ENCODE results near the gene ACTRT2. TPM values are rescaled to one million over a fixed set of nuclear protein-coding genes. Genes with fewer than 3 reads are reported as not detected.

The ACTRT2 gene
- total RNA-seq, 1 donor from 2014 or later: not detected

DNA sequence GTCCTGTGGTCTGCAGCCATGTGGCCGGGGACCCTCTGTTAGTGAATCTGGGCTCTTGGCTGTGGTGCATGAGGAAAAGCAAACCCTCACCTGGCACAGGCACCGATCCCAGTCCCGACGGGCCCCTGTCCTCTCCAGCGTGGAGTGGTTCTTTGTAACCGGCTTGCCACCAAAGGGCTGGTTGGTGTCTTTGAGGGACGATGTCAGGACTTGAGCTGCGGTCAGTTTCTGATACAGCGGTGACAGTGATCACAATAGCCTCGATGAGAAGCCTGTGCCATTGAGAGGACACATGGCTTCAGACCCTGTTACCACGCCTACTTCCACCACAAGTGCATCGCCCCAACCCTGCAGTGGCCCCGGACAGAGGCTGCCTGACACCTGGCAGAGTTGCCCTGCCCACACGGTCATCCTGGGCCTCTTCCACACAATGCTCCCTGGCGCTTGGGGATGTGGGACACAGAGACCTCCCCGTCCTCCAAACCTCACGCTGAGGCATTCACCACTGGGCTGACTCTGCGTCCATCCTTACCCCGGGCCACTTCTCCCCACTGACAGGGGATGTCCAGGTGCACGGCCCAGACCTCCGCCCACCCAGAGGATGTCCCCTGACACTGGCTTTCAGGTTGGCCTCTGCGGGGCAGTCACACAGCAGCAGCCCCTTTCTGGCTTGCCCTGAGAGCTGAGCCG is 18.8 kb upstream of the ACTRT2 start:
- DNase-seq (ENCODE audit: low read depth in 2 of 2): no peak

DNA sequence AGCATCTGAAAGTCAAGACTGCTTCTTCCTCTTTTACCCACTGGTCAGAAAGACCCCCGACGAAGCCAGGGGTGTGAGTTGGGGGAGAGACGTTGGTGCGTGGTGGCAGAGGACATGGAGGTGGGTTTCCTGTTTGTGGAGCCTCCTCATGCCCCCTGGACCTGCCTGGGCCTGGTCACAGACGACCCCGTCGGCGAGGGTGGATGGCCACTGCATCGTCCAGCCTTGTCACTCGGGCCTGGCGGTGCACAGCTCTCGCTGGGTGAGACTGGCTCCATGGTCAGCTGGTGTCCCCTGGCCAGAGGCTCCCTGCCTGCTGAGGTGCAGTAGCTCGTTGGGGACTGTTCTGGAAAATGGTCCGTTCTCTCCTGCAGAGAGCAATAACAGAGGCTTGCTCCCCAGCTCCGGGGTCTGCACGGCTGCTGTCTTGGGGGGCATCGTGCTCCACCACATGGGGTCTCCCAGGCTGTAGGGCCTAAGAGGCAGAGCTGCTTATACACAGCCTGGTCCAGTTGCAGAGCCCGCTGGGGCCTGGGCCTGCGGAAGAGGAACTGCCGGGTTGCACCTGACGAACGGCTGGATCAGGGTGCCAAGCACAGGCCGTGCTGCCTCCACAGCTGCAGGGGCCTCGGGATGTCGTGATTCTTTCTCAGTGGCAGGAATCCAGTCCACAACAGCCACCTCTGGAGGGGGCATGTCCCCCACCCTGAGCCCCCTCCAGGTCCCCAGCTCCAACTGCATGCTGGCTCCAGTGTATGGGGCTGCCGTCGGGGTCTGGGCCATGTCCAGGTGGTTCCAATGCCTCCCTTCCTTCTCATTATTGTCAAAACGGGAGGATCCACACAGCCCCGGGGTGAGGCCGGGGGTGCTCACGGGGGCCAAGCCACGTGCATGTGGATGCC is 18.0 kb upstream of the ACTRT2 start:
- no peak for DNase-seq (ENCODE audit: low read depth in 2 of 2)

DNA sequence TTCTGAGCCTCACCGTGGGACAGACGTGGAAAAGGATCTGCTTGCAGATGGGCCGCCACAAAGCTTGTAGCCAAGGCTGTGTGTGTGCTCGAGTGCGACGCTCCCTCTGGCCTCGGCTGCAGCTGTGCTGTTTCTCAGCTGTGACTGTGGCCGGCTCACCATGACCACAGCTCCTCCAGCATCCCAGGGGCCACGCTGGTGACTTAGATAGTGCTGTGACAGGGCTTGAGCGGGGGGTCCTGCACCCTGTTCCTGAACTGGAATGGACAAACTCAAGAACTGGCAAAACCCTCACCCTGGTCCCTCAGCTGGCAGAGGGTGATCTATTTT is 17.4 kb upstream of the ACTRT2 start:
- DNase-seq (ENCODE audit: low read depth in 2 of 2): no peak

DNA sequence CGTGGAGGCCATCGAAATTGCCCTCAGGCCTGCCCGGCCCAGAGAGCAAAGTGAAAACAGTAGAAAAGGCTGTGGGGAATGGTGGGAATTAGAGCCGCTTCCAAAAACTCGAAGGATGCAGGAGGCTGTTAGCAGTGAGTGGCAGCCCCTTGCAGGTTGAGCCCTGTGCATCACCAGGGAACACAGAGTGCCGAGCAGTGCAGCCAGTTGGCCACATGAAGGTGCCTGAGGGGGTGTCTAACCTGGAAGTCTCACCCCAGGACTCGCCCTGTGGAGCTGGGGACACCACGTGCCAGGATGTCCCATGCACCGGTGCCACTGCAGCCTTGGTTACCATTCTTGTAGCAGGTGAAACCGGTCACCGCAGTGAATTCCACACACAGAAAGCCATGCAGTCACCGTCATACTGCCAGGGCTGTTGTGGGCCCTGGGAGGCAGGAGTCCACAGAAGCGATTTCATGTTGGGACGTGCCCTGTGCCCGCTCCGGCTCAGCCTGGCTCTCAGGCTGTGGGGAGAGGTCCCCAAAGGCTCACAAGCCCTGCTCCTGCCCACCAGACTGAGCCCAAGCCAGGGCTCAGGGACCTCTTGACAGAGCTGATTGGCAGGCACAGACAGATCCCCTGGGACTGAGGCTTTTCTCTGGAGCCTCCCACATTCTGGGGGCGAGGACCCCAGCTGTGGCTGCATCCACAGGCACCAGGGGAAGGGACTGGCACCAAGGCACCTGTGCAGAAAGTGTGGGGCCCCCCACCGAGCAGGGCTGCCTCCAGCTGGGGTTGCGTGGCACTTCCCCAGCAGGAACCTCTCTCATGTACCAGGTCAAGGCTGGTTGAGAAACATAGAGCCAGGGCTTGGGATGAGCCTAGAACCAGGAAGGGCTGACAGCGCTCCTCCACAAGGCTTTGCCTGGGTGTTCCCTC is 16.7 kb upstream of the ACTRT2 start:
- DNase-seq (ENCODE audit: low read depth in 2 of 2): no peak

DNA sequence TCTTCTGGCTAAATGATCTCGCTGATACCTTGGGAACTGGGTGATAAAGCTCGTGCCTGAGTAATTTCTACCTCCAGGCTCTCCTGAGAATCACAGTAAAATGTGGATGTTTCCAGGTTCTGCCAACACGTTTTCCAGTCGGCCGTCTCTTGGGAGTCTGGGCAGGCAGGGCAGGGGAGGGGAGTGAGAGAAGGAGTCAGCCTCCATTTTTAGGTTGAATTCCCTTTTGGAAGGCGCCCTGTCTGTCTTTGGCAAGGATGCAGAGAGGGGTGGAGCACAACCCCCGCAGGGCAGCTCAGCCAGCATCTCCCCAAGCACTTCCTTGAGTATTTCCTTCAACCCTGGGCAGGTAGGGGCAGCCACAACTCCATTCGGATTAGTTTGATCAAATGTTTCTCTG is 15.5 kb upstream of the ACTRT2 start:
- no peak for DNase-seq (ENCODE audit: low read depth in 2 of 2)

DNA sequence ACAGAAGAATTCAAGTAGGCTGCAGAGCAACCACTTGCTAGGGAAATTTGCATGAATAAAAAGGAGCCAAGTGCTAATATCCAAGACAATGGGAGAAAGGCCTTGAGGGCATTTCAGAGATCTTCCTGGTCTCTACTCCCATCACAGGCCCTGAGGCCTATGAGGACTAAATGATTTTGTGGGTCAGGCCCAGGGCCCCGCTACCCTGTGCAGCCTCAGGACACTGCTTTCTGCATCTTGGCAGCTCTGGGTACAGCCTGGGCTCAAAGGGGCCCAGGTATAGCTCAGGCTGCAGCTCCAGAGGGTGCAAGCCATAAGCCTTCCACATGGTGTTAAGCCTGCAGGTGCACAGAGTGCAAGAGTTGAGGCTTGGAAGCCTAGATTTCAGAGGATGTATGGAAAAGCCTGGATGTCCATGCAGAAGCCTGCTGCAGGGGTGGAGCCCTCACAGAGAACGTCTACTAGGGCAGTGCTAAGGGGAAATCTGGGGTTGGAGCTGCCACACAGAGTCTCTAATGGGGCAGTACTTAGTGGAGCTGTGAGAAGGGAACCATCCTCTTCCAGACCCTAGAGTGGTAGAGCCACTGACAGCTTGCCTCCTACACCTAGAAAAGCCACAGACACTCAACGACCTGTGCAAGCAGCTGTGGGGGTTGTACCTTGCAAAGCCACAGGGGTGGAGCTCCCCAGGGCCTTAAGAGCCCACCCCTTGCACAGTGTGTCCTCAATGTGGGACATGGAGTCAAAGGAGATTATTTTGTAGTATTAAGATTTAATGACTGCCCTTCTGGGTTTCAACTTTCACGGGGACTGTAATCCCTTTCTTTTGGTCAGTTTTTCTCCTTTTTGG is 13.7 kb upstream of the ACTRT2 start:
- DNase-seq (ENCODE audit: low read depth in 2 of 2): no peak

DNA sequence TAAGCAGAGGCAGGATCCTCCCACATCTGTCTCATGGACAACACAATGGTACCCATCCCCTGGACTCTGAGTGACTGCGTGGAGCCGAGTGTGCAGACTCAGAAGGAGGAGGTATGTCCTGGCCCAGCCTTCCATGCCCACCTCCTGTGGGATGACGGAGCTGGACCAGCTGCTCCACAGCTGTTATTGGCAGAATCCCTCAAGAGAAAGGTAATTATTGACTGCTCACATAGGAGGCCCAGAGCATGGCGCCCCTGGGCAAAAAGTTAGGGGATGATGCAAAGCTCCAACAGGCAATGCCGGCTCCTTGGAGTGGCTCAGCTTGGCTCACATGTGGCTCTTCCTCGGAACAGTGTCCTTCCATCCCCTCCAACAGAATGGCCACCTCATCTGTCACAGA is 12.2 kb upstream of the ACTRT2 start:
- no peak for DNase-seq (ENCODE audit: low read depth in 2 of 2)

DNA sequence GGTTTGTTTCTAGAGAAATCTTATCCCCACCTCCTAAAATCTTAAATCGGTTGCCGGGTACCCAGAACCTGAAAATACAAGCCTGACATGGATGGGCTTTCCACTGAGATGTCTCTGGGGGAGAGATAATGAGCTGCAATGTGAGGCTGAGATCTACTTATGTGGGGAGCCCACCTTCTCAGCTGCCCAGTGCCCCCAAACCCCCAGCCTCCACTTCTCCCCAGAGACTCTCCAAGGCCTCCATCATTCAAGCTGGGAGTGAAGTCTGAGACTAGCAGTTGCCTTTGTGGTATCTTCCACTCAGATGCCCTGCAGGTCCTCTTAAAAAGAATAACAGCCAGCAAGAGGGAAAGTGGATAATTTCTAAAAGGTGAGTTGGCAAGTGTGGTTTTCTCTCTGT is 11.7 kb upstream of the ACTRT2 start:
- DNase-seq (ENCODE audit: low read depth in 2 of 2): no peak

DNA sequence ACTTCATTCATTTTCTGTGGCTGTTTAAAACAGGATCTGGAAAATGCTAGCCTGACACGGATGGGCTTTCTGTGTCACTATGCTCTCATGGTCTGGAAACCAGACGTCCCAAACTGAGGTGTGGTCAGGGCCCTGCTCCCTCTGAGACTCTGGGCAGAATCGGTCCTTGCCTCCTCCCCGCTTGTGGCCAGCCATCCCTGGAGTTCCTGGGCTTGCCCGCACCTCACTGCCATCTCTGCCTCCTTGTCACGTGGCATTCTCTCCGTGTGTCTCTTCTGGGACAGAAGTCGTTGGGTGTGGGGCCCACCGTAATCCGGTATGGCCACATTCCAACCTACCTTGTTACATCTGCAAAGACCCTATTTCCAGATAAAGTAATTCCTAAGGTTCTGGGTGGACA is 10.1 kb upstream of the ACTRT2 start:
- DNase-seq (ENCODE audit: low read depth in 2 of 2): no peak

DNA sequence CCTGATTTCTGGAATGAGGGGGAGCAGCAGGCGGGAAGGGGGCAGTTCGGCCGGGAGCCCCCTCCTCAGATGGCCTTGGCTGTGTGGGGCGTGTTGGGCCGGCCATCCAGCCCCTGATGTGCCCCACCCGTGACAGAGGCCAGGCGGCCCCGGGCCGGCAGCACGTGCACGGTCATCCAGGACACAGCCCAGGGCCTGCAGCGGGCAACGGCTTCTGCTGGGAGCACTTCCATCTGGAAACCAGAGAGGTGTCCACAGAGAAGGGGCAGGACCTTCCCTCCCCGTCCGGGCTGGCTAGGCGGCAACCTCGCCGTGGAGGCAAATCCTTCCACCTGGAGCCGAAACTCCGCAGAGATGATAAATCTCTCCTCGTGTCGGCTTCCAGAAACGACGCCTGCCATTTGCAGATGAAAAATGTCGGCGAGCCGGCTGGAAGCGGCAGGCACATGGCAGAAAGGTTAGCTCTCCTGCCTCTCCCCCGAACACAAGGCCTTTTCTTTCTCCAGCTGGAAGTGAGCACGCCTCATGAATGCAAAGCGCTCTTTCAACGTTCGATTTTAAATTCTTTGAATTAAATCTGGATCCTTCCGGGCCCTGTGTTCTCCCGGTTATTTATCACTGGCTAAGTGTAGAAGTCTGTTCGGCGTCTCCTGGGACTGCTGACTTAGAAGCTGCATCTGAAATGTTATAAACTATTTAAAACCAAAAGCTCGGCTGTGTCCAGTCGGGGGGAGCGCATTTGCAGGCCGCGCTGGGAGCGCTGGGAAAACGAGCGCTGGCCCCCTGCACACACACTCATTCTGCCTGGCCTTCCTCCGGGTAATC is 9.4 kb upstream of the ACTRT2 start:
- DNase-seq (ENCODE audit: low read depth in 2 of 2): no peak

DNA sequence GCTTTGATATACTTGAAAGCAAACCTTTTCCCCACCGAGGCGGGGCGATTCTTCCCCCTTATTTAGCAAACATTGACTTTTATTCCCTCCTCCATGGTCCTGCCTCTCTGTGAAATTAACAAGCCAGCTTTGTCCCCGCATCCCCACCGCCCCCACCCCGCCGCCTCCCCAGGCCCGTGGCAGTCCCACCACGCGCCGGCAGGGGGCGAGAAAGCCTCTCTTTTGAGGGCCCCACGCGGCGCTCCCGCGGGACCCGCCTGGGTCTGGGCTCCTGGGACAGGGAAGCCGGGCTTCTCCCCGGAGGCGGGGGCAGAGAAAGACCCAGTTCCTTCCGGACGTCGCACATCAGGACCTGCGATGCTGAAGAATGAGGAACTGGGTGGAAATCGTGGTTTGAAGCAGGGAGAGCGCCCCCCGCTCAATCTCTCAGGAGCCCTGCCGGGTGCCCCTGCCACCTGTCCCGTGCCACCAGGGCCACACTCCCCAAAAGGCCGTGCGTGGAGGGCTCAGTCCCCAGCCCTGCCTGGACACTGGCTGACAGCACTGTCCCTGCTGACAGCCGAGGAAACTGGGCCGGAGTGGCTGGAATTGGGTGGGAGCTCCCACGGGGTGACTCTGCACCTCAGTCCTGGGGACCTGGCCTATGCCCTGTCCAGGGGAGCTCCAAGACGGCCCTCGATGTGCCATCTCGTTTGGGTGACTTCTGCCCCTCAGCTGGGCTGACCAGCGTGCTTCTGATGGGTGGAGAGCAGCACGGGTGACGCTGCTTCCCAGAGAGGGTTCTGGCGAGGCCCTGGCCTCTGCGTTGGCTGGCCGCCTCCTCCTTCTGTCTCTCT is 8.6 kb upstream of the ACTRT2 start:
- DNase-seq (ENCODE audit: low read depth in 2 of 2): peak in 1 of 2 donors; percentile 19

DNA sequence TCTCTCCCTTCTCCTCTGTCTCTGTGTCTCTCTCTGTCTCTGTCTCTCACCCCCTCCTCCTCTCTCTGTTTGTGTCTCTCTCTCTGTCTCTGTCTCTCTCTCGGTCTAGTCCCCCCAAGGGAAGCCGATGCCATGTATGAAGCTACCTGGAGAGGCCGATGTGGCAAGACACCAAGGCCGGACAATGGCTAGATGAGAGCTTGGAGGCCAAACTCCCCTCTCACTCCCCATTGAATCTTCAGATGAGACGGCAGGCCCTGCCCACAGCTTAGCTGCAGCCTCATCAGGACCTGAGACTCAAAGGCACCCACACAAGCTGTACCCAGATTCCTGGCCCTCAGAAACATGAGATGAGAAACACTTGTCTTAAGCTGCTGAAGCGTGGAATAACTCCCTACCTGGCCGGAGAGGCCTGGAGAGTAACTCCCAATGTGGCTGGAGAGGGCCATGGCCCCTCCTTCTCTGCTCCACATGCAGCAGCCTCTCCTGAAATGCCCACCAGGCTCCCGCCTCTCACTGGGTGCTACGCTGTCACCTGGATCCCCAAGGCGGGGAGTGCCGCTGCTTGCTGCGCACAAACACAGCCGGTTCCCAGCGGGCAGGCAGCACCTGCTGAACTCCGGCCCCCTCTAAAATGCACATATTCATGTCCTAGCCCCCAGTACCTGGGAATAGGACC is 7.8 kb upstream of the ACTRT2 start:
- no peak for DNase-seq (ENCODE audit: low read depth in 2 of 2)

DNA sequence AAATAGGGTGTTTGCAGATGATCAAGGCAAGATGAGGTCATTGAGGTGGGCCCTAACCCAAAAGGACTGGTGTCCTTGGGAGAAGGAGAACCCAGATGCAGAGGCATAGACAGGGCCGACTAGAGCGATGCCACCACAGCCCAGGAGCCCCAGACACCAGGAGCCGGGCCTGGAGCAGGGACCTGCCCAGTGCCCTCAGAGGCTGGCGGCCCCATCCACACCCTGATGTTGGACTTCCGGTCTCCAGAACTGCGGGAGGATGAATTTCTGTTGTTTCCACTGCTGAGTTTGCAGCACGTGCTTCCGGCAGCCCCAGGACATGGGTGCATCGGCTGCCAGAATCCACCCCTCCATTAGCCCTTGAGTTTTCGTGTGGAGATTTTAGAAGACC is 7.2 kb upstream of the ACTRT2 start:
- no peak for DNase-seq (ENCODE audit: low read depth in 2 of 2)

DNA sequence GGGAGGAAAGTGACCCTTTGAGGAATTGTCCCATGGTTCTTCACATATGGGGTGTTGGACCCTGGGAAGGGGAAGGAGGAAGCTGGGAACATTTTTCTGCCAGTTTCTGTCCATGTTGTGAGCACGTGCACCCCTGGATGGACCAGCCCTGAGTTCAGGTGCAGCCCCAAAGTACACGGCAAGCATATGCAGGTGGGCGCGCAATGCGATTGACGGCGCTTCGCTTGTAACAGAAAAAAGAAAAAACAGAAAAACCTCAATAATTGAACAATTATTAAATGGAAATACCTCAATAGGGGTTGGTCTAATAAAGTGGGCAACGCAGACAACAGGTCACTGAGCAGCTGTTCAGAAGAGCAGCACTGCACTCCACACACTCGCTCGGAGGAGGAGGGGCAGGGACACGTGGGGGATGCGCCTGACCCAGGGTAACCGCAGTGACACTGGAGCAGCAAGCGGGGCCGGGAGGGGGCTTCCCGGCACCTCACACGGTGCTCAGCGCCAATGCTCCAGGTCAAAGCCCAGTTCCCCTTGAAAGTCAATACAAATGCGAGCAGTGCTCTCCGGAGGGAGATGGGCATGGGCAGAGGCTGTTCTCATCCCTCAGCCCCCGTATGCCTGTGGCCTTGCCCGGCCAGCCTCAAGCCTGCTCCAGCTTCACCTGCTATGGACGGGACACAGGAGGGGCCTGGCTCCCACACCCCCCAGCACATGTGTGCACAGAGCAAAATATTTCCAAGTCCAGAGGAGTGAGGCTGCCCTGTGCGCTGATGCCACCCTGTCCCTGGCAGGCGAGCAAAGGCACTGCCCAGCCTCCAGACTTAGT is 6.6 kb upstream of the ACTRT2 start:
- DNase-seq (ENCODE audit: low read depth in 2 of 2): no peak

DNA sequence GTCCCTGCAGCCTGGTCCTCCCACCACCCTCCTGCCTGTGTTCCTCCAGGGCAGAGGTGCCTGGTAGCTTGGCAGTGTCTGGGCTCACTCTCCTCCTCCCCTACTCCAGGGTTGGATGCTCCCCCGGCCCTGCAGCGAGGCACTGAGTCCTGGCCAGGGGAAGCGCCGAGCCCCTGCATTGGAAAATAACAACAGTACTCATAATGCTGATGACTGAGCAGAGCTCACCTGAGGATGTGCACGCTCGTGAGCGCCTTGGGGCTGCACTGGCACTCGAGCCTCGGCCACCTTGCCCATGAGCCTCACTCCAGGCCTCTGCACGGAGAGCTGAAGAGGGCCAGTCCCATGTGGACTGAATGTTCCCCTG is 6.0 kb upstream of the ACTRT2 start:
- no peak for DNase-seq (ENCODE audit: low read depth in 2 of 2)

DNA sequence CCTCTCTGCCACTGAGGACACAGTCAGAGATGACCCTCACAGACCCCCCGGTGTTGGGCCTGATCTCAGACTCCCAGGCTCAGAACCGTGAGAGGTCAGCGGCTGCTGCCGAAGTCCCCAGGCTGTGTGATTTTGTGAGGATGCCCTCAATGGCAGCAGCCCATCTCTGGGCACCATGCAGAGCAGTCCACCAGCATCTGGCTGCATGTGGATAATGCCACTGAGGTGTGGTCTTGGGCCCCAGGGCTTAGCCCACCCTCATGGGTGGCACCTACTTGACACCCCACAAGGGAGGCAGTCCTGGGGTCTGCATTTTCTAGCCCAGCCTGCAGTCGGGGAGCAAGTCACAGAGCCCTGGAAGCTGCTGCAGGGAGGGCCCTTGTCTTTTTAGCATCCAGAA is 5.5 kb upstream of the ACTRT2 start:
- no peak for DNase-seq (ENCODE audit: low read depth in 2 of 2)

DNA sequence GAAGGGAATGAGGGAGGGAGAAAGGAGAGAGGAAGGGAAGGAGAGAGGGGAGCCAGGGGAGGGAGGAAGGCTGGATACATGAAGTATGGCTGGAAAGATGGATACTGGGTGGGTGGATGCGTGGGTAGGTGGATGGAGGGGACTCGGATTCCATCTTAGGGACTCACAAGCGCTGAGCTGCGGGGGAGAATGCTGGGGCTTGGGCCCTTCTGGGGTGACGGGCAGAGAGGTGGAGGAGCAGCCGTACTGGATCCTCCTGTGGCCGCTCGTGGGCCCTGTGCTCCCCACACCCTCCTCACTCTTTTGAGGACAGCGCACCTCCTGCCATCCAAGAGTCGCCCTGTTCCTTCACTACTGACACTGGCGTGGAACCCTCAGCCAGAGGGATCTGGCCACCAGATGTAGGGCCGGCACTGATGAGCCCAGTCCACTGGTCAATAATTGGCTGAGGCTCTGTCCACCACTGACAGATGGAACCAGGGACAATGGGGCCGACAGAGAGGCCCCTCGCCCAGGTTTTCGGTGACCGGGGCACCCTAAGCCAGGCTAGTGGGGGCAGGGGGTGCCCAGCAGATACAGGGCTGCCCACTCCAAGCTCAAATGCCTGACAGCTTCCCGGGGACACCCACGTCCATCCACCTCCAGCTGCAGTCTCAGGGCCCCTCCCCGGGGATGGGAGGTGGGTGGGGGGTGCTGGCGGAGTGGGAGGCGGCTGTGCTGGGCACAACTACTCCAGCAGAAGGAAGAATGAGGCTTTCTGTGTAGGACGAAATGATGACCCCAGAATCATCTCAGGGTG is 4.4 kb upstream of the ACTRT2 start:
- DNase-seq (ENCODE audit: low read depth in 2 of 2): no peak
